Astrocyte (in vitro differentiated cells and primary cell): ENCODE results near the gene NAIF1.
"Not testable (repeated sequence)": the region's sequence is repeated elsewhere in the genome, so short reads cannot be mapped to it uniquely, and the experiment has no call there.

Experiments
- EZH2 ChIP-seq: IDR thresholded peaks from 2 replicates; pipeline ENCODE4 v1.6.1; 2012; ENCODE audit warnings: mild to moderate bottlenecking, low read length, inconsistent platforms; ENCODE audit not compliant: insufficient read depth
- TF ChIP-seq, protein P1 (sequence below): IDR thresholded peaks from 2 replicates; pipeline ENCODE4 v1.5.1; 2011; ENCODE audit warnings: low read depth, mild to moderate bottlenecking, inconsistent platforms, low read length, moderate library complexity; ENCODE audit not compliant: insufficient read depth

DNA sequence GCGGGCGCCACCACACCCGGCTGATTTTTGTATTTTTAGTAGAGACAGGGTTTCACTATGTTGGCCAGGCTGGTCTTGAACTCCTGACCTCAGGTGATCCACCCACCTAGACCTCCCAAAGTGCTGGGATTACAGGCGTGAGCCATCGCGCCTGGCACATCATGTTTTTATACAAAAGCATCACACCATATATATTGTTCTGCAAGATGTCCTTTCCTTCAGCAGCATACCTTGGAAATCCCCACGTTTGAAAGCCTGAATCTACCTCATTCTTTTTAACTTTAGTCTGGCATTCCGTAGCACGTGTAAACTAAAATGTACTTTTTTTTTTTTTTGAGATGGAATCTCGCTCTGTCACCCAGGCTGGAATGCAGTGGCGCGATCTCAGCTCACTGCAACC is 43.4 kb downstream of the NAIF1 start:
- TF ChIP-seq, protein P1, sequence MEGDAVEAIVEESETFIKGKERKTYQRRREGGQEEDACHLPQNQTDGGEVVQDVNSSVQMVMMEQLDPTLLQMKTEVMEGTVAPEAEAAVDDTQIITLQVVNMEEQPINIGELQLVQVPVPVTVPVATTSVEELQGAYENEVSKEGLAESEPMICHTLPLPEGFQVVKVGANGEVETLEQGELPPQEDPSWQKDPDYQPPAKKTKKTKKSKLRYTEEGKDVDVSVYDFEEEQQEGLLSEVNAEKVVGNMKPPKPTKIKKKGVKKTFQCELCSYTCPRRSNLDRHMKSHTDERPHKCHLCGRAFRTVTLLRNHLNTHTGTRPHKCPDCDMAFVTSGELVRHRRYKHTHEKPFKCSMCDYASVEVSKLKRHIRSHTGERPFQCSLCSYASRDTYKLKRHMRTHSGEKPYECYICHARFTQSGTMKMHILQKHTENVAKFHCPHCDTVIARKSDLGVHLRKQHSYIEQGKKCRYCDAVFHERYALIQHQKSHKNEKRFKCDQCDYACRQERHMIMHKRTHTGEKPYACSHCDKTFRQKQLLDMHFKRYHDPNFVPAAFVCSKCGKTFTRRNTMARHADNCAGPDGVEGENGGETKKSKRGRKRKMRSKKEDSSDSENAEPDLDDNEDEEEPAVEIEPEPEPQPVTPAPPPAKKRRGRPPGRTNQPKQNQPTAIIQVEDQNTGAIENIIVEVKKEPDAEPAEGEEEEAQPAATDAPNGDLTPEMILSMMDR: not testable (repeated sequence)
- TF ChIP-seq EZH2: not testable (repeated sequence)
